ENCODE measurements around the gene BRSK2.

BRSK2 gene

DNA sequence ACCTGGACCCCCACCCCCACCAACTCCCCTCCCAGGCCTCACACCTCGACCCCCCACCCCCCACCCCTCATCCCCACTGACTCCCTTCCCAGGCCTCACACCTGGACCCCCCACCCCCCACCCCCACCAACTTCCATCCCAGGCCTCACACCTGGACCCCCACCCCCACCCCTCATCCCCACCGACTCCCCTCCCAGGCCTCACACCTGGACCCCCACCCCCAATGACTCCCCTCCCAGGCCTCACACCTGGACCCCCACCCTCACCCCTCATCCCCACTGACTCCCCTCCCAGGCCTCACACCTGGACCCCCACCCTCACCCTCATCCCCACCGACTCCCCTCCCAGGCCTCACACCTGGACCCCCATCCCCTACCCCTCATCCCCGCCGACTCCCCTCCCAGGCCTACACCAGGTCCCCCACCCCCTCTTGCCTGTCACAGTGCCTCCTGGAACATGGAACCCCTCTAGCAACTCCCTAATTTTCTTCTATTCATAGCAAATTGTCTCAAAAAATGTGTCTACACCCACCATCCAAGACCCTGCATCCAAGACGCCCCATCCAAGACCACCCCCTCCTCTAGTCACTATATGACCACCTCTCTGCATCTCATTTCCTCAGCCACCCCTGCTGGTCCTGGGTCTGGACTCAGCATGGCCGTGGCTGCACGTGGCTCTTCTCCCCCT is 36.9 kb upstream of the BRSK2 start (continued):
- TF ChIP-seq, protein P1, sequence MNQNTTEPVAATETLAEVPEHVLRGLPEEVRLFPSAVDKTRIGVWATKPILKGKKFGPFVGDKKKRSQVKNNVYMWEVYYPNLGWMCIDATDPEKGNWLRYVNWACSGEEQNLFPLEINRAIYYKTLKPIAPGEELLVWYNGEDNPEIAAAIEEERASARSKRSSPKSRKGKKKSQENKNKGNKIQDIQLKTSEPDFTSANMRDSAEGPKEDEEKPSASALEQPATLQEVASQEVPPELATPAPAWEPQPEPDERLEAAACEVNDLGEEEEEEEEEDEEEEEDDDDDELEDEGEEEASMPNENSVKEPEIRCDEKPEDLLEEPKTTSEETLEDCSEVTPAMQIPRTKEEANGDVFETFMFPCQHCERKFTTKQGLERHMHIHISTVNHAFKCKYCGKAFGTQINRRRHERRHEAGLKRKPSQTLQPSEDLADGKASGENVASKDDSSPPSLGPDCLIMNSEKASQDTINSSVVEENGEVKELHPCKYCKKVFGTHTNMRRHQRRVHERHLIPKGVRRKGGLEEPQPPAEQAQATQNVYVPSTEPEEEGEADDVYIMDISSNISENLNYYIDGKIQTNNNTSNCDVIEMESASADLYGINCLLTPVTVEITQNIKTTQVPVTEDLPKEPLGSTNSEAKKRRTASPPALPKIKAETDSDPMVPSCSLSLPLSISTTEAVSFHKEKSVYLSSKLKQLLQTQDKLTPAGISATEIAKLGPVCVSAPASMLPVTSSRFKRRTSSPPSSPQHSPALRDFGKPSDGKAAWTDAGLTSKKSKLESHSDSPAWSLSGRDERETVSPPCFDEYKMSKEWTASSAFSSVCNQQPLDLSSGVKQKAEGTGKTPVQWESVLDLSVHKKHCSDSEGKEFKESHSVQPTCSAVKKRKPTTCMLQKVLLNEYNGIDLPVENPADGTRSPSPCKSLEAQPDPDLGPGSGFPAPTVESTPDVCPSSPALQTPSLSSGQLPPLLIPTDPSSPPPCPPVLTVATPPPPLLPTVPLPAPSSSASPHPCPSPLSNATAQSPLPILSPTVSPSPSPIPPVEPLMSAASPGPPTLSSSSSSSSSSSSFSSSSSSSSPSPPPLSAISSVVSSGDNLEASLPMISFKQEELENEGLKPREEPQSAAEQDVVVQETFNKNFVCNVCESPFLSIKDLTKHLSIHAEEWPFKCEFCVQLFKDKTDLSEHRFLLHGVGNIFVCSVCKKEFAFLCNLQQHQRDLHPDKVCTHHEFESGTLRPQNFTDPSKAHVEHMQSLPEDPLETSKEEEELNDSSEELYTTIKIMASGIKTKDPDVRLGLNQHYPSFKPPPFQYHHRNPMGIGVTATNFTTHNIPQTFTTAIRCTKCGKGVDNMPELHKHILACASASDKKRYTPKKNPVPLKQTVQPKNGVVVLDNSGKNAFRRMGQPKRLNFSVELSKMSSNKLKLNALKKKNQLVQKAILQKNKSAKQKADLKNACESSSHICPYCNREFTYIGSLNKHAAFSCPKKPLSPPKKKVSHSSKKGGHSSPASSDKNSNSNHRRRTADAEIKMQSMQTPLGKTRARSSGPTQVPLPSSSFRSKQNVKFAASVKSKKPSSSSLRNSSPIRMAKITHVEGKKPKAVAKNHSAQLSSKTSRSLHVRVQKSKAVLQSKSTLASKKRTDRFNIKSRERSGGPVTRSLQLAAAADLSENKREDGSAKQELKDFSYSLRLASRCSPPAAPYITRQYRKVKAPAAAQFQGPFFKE (tag by site-specific recombination; IDR thresholded peaks at IDR 0.05; ENCODE audit: borderline replicate concordance): no peak
- TF ChIP-seq ZNF623 (tag by site-specific recombination; IDR thresholded peaks at IDR 0.05): no peak
- TF ChIP-seq YY1 (tag by site-specific recombination; IDR thresholded peaks at IDR 0.05): no peak
- TF ChIP-seq ZBTB20 (tag by site-specific recombination; IDR thresholded peaks at IDR 0.05): no peak

DNA sequence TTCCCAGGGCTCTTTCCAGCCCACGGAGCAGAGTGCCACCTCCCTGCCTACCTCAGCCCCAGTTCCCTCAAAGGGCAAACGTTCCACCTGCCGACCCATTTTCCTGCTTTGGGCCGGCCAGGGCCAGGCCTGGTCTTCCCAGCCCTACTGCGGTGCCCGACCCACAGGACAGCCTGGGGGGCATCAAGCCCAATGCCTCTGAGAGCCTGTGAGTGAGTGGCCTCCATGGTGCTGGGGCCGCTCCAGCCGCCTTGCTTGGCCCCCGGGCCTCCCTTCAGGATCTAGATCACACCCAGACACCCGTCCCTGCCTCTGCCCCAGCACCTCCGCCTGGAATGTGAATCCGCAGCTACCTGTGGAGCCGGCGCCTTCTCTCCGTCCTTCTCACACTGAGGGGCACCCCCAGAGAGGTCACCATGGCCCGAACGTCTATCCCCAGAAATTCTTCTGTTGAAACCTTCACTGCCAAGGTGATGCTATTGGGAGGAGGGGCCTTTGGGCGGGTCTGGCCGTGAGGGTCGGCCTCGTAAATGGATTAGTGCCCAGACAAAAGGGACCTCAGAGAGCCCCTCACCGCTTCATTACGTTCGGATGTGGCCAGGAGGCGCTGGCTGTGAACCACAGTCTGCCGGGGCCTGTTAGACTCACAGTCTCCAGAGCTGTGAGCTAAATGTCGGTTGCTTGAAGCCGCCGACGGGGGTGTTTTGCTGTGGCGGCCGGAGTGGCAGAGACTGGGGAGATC is 36.2 kb upstream of the BRSK2 start:
- POLR2A ChIA-PET: no interaction called here
- H3K36me3 ChIP-seq (ENCODE audit: control insufficient read depth in 2 of 2, insufficient read depth in 1 of 2, low read length in 2 of 2): no peaks in the 10 kb centered on the region
- H3K9me3 ChIP-seq (ENCODE audit: control insufficient read depth, insufficient read depth, low read depth, low read length): no peaks in the 10 kb centered on the region
- H3K4me3 ChIP-seq (ENCODE audit: low read depth, low read length): no peak overlapping the region
- CTCF ChIA-PET: no interaction called here
- no peaks in the 10 kb centered on the region for H3K4me1 ChIP-seq (ENCODE audit: control insufficient read depth, insufficient read depth, low read length)
- no peak overlapping the region for H3K27ac ChIP-seq (ENCODE audit: extremely low read depth, low read depth, low read length)
- TF ChIP-seq, protein P2, sequence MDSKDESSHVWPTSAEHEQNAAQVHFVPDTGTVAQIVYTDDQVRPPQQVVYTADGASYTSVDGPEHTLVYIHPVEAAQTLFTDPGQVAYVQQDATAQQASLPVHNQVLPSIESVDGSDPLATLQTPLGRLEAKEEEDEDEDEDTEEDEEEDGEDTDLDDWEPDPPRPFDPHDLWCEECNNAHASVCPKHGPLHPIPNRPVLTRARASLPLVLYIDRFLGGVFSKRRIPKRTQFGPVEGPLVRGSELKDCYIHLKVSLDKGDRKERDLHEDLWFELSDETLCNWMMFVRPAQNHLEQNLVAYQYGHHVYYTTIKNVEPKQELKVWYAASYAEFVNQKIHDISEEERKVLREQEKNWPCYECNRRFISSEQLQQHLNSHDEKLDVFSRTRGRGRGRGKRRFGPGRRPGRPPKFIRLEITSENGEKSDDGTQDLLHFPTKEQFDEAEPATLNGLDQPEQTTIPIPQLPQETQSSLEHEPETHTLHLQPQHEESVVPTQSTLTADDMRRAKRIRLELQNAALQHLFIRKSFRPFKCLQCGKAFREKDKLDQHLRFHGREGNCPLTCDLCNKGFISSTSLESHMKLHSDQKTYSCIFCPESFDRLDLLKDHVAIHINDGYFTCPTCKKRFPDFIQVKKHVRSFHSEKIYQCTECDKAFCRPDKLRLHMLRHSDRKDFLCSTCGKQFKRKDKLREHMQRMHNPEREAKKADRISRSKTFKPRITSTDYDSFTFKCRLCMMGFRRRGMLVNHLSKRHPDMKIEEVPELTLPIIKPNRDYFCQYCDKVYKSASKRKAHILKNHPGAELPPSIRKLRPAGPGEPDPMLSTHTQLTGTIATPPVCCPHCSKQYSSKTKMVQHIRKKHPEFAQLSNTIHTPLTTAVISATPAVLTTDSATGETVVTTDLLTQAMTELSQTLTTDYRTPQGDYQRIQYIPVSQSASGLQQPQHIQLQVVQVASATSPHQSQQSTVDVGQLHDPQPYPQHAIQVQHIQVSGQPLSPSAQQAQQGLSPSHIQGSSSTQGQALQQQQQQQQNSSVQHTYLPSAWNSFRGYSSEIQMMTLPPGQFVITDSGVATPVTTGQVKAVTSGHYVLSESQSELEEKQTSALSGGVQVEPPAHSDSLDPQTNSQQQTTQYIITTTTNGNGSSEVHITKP (tag by site-specific recombination; IDR thresholded peaks at IDR 0.05): no peak
- TF ChIP-seq, protein P3, sequence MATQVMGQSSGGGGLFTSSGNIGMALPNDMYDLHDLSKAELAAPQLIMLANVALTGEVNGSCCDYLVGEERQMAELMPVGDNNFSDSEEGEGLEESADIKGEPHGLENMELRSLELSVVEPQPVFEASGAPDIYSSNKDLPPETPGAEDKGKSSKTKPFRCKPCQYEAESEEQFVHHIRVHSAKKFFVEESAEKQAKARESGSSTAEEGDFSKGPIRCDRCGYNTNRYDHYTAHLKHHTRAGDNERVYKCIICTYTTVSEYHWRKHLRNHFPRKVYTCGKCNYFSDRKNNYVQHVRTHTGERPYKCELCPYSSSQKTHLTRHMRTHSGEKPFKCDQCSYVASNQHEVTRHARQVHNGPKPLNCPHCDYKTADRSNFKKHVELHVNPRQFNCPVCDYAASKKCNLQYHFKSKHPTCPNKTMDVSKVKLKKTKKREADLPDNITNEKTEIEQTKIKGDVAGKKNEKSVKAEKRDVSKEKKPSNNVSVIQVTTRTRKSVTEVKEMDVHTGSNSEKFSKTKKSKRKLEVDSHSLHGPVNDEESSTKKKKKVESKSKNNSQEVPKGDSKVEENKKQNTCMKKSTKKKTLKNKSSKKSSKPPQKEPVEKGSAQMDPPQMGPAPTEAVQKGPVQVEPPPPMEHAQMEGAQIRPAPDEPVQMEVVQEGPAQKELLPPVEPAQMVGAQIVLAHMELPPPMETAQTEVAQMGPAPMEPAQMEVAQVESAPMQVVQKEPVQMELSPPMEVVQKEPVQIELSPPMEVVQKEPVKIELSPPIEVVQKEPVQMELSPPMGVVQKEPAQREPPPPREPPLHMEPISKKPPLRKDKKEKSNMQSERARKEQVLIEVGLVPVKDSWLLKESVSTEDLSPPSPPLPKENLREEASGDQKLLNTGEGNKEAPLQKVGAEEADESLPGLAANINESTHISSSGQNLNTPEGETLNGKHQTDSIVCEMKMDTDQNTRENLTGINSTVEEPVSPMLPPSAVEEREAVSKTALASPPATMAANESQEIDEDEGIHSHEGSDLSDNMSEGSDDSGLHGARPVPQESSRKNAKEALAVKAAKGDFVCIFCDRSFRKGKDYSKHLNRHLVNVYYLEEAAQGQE (tag by site-specific recombination; IDR thresholded peaks at IDR 0.05): no peak
- TF ChIP-seq, protein P4, sequence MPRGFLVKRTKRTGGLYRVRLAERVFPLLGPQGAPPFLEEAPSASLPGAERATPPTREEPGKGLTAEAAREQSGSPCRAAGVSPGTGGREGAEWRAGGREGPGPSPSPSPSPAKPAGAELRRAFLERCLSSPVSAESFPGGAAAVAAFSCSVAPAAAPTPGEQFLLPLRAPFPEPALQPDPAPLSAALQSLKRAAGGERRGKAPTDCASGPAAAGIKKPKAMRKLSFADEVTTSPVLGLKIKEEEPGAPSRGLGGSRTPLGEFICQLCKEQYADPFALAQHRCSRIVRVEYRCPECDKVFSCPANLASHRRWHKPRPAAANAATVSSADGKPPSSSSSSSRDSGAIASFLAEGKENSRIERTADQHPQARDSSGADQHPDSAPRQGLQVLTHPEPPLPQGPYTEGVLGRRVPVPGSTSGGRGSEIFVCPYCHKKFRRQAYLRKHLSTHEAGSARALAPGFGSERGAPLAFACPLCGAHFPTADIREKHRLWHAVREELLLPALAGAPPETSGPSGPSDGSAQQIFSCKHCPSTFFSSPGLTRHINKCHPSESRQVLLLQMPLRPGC (tag by site-specific recombination; IDR thresholded peaks at IDR 0.05): no peak
- TF ChIP-seq ZBTB20 (tag by site-specific recombination; IDR thresholded peaks at IDR 0.05): no peak
- no peak for TF ChIP-seq ZNF610 (tag by site-specific recombination; IDR thresholded peaks at IDR 0.05; ENCODE audit: borderline replicate concordance)
- TF ChIP-seq BCL11B (tag by site-specific recombination; IDR thresholded peaks at IDR 0.05; ENCODE audit: low read depth): no peak
- no peak for TF ChIP-seq ZNF248 (tag by site-specific recombination; IDR thresholded peaks at IDR 0.05)
- no peak for TF ChIP-seq GLI4 (tag by site-specific recombination; IDR thresholded peaks at IDR 0.05)
- TF ChIP-seq, protein P5, sequence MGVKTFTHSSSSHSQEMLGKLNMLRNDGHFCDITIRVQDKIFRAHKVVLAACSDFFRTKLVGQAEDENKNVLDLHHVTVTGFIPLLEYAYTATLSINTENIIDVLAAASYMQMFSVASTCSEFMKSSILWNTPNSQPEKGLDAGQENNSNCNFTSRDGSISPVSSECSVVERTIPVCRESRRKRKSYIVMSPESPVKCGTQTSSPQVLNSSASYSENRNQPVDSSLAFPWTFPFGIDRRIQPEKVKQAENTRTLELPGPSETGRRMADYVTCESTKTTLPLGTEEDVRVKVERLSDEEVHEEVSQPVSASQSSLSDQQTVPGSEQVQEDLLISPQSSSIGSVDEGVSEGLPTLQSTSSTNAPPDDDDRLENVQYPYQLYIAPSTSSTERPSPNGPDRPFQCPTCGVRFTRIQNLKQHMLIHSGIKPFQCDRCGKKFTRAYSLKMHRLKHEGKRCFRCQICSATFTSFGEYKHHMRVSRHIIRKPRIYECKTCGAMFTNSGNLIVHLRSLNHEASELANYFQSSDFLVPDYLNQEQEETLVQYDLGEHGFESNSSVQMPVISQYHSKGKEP (tag by site-specific recombination; IDR thresholded peaks at IDR 0.05): no peak
- TF ChIP-seq ZNF19 (tag by site-specific recombination; IDR thresholded peaks at IDR 0.05; ENCODE audit: low read depth): no peak
- TF ChIP-seq, protein P6, sequence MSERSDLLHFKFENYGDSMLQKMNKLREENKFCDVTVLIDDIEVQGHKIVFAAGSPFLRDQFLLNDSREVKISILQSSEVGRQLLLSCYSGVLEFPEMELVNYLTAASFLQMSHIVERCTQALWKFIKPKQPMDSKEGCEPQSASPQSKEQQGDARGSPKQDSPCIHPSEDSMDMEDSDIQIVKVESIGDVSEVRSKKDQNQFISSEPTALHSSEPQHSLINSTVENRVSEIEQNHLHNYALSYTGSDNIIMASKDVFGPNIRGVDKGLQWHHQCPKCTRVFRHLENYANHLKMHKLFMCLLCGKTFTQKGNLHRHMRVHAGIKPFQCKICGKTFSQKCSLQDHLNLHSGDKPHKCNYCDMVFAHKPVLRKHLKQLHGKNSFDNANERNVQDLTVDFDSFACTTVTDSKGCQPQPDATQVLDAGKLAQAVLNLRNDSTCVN (tag by site-specific recombination; optimal IDR thresholded peaks at IDR 0.05): no peak

All from HEK293 (cell line).